A204.1 (cell line): ENCODE results near the gene SLC5A3.

ENCODE experiments used
- FAIRE-seq: peaks from 2 replicates; lab custom pipeline; 2012; peaks lifted over from hg19 to GRCh38; lab: Jason Lieb, UNC

Gene SLC5A3

DNA sequence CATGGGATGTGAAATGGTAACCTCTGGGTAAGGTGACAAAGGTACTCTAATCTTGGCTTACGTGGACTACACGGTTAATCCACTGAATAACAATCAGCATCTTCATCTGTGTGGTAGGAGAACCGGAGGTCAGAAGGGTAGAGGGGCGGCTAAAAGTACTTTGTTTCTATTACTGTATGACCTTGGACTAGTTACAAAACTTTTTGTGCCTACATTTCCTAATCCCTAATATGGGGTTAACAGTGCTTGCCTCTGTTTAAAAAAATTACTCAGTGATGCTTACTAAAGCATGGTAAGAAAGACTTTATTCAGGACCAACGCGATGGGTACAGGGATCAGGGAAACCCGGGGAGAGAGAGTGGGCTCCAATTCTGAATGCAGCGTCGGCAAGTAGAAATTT, 1.7 kb upstream of the SLC5A3 start:
- FAIRE-seq = no peak

DNA sequence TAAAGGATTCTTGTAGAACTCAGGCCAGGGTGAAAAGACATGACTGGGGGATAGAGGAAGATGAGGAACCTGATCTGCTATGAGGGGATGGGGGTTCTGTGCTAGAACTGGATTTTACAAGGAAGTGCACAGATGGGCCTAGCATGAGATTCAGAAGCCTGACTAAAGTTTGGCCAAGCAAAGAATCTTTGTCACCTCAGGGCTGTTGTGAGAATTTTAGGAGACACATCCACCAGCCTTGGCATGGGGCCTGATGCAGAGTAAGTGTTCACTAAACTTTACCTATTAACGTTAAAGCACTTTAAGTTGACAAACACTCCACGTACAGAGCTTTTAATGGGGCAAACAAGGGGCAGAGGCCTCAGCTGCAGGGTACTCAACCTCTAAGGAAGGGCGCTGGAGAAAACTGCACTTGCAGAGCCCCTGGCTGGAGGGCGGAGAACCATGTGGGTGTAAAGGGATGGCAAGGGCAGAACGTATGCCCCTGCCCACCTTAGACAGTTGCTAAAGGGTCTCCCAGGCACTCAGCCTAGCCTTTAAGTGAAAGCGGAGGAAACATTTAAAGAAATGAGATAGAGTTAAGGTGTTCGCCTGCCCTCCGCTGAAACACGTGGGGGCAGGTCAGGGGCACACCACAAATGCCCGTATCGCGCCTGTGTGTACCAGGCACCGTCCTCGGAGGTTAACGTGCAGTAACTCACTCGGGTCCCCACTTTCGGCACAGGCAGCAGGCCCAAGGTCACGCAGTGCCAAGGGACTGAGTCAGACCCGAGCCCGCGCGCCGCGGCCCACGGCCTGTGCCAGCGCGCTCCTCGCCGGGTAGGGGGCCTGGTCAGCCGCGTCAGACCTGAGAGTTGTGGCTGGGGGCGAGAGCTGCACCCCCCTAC, 990 bp upstream of the SLC5A3 start:
- FAIRE-seq = no peak

DNA sequence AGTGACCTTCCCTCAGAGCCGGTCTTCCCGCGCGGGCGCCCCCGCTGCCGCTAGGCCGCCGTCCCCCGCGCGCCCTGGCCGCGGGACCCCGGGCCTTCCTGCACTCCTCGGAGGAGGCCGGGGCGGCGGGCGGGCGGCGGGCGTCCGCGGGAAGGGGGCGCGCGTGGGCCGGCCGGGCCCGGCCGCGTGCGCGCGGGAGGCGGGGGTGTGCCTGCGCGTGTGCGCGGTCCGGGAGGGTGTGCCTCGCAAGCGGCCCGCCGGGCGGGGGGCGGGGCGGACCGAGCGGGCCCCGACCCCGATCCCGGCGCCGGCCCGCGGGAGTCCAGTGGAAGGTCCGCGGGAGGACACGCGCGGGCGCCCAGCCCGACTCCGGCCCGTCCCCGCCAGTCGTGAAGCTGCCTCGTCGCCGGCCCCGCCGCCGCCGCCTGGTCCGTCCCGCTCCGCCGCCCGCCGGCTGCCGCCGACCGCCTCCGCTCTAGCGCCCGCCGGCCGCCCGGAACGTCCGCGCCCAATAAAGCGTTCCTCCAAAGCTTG, 438 bp downstream of the SLC5A3 start:
- FAIRE-seq = no peak

GRCh38 chr21:34074283-34075090, 1.1 kb downstream of the SLC5A3 start:
- FAIRE-seq = no peak

- no peak for FAIRE-seq
Measured at GRCh38 chr21:34075091-34075425, 1.7 kb downstream of the SLC5A3 start.

- FAIRE-seq = no peak
Measured at GRCh38 chr21:34075760-34076660, 2.6 kb downstream of the SLC5A3 start.

GRCh38 chr21:34076835-34077234, 3.5 kb downstream of the SLC5A3 start:
- FAIRE-seq = no peak

- no peak for FAIRE-seq
Measured at GRCh38 chr21:34077888-34078287, 4.5 kb downstream of the SLC5A3 start.

DNA sequence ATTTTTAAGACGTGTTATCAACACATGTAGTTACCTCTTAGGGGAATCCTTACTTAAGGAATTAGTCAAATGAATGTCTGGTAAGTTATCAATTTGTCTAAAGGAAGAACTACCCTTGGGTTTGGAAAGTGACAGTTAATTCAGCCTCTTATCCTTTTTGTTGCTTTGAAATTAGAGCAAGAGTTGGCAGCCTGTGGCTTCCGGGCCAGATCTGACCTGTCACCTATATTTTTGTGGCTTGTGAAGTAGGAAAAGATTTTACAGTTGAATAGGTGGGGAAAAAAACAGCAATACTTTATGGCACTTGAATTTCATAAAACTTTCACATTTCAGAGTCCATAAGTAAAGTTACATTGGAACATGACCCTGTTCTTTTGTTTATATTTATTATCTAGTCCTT, 5.5 kb downstream of the SLC5A3 start:
- no peak for FAIRE-seq

DNA sequence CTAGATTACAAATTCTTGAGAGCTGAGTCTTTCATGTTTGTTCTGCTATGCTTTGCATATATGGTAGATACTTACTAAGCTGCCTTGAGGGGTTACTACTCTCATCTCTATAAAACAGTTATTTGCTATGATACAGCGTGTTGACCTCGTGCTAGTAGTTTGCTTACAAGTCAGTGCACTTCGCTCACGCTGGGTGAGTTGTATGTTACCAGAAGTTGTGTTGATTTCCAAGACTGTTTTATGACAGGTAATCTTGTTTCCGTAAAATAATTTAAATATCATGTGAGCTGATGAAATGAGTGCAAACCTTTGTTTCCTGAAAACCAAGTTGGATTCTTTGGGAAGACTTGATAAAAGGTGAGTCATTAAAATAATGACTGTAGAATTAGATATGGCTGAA, 7.3 kb downstream of the SLC5A3 start:
- FAIRE-seq = no peak

DNA sequence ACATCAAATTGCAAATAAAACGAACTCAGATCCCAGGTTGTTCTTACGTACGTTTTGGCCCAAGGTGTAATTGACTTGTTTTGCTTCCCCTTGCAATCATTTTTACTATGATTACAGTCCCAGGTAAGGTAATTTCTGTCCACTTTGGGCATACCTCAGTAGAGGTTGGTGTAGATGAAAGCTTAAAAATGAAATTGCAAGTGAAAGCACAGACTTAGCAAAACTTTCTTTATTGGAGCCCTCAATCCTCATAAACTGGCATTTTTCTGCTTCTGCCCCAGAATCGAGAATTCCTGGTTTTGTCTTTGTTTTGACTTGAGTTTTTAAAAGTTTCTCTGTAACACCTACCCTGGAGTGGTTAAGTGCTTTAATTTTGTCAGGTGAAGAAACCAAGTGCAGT, 9.4 kb downstream of the SLC5A3 start:
- FAIRE-seq = no peak

DNA sequence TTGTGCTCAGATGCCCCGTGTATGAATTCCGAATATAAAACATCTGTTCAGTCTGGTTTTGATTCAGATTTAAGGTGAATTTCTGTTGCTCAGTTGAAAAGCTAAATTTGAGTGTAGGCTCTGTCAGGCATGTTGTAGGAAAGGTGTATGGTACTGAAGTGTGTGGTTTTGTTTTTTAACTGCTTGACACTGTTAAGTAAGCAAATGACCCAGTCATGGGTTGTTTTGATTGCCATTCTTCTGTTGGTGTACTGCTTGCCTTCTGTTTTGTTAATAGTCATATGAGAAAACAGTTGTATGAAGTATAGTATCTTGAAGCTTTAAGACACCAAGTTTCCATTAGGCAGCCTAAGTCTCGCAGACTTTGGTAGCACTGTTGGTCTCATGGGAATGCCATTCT, 10.0 kb downstream of the SLC5A3 start:
- no peak for FAIRE-seq

- no peak for FAIRE-seq
Measured at GRCh38 chr21:34085129-34085528, 11.8 kb downstream of the SLC5A3 start.

GRCh38 chr21:34086887-34087306, 13.5 kb downstream of the SLC5A3 start:
- FAIRE-seq = no peak

DNA sequence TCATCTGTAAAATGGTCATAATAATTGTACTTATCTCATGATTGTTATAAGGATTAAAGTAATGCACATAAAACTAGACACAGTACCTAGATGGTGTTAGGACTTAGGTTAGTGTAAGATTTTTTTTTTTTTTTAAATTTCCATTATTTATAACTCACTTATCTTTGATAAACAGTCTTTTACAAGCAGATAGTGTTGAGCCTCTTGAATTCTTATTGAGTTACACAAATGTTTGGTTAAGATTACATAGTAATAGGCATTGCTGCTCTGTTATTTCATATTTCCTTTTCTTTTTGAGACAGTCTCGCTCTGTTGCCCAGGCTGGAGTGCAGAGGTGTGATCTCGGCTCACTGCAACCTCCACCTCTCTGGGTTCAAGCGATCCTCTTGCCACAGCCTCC, 15.4 kb downstream of the SLC5A3 start:
- FAIRE-seq = no peak

GRCh38 chr21:34091032-34091431, 17.7 kb downstream of the SLC5A3 start:
- no peak for FAIRE-seq

- no peak for FAIRE-seq
Measured at GRCh38 chr21:34091607-34092006, 18.2 kb downstream of the SLC5A3 start.

DNA sequence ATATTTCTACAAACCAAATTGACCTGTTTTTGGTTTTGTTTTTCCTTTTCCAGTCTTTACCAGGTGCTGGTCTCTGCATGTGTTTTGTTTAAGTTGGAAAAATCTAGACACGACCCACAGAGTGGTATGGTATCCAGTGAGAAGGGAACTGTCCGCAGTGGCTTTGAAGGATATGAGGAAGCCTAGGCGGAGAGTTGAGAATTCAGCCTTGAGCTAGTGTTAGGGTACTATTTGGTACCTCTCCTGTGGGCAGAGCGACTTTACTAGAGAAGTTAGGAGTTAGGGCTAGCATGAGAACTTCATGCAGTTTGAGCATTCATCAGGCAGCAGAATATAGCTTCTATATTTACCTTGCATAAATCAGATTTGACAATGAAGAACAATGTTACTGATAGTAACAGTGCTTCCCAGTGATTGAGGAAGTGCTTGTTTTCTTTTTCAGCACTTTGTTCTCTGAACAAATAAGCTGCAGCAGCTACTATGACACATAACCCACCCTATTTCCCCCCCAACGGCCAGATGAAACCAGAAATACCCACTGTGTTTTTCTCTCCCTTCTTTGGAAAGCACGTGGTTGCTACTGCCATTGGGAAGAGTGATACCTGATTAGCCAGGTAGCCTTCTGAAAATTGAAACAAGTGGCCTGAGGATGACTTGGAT, 19.0 kb downstream of the SLC5A3 start:
- FAIRE-seq = no peak

DNA sequence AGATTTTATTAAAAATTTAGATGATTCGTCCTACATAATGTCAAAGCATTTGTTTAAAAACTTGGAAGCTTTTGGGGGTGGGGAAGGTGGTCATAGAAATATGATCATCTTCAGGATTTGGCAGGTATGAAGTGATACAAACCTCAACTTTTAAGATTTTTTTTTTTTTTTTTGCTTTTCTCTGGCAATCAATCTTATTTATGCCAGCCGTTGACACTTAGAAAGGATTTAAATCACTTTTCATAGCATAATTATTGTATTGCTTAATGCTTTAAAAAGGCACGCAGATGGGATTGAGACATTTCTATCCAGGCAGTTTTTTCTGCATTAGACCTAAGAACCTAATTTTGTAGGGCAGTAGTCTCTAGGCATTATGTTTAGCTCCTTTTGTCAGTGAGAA, 19.7 kb downstream of the SLC5A3 start:
- no peak for FAIRE-seq

GRCh38 chr21:34094949-34095348, 21.6 kb downstream of the SLC5A3 start:
- no peak for FAIRE-seq

DNA sequence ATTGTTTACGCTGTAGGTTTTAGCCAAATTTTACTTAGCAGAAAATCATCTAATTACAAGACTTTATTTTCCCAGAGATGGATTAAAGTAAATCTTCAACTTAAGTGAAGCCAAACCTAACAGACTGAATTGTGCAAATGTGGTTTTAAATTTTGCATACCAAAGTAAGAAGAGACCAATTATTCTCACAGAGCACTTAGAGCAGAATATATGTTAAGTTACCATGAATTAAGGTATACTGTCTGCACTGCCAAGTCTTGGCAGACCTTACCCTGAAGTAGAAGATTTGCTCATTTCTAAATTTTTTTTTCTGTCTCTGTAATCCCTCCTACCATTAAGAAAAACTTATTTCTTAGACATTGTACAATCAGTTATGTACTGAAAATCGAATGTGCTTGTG, 24.1 kb downstream of the SLC5A3 start:
- no peak for FAIRE-seq

- FAIRE-seq = no peak
Measured at GRCh38 chr21:34100337-34100736, 27.0 kb downstream of the SLC5A3 start.
